GM23338 (cell line): ENCODE data around the gene TGM2. TPM values are rescaled to one million over a fixed set of nuclear protein-coding genes. Genes with fewer than 3 reads are reported as not detected.

Source experiments
- ATAC-seq: fragments of 200-7000 bp; cut with Tn5 transposase; 3 replicates; pipeline ENCODE4 v1.9.1; 2020
- DNase-seq: peaks from one replicate; pipeline ENCODE4 v3.0.0-alpha.2; 2015; ENCODE audit warnings: low spot score
- H2AFZ ChIP-seq: fragments of 200-600 bp; sonication (generic); 2 replicates; pipeline ENCODE4 v1.8.0; 2016; ENCODE audit warnings: antibody characterized with exemption, mild to moderate bottlenecking, moderate library complexity
- H3F3A ChIP-seq: fragments of 200-600 bp; sonication (generic); replicated peaks from 2 replicates; pipeline ENCODE4 v1.8.0; 2017; ENCODE audit warnings: antibody characterized with exemption, mixed run types, low read depth
- H3K27ac ChIP-seq: fragments of 200-600 bp; sonication (generic); 2 replicates; pipeline ENCODE4 v1.6.1; 2016; ENCODE audit warnings: low read depth
- H3K27me3 ChIP-seq: fragments of 200-600 bp; sonication (generic); 2 replicates; pipeline ENCODE4 v1.8.0; 2016; ENCODE audit warnings: mild to moderate bottlenecking, mixed run types, moderate library complexity; ENCODE audit not compliant: insufficient read depth
- H3K36me3 ChIP-seq: fragments of 200-600 bp; sonication (generic); 2 replicates; pipeline ENCODE4 v1.8.0; 2016; ENCODE audit warnings: mild to moderate bottlenecking; ENCODE audit not compliant: insufficient read depth
- H3K4me1 ChIP-seq: fragments of 200-600 bp; sonication (generic); 2 replicates; pipeline ENCODE4 v1.8.0; 2016; ENCODE audit warnings: mild to moderate bottlenecking, moderate library complexity; ENCODE audit not compliant: insufficient read depth
- H3K4me2 ChIP-seq: fragments of 200-600 bp; sonication (generic); 2 replicates; pipeline ENCODE4 v1.7.1; 2017; ENCODE audit warnings: mixed run types
- H3K4me3 ChIP-seq: fragments of 200-600 bp; sonication (generic); 2 replicates; pipeline ENCODE4 v1.6.1; 2016; ENCODE audit warnings: mixed run types
- H3K79me2 ChIP-seq: fragments of 200-600 bp; sonication (generic); replicated peaks from 2 replicates; pipeline ENCODE4 v1.8.0; 2017; ENCODE audit warnings: mild to moderate bottlenecking; ENCODE audit not compliant: insufficient read depth
- H3K9me2 ChIP-seq: fragments of 200-600 bp; sonication (generic); 2 replicates; pipeline ENCODE4 v1.8.0; 2017; ENCODE audit not compliant: insufficient read depth
- H4K20me1 ChIP-seq: fragments of 200-600 bp; sonication (generic); replicated peaks from 2 replicates; pipeline ENCODE4 v1.8.0; 2017; ENCODE audit warnings: mild to moderate bottlenecking; ENCODE audit not compliant: insufficient read depth
- H3K27ac Mint-ChIP-seq: 2 replicates; pipeline ENCODE4 v1.8.0; 2020; ENCODE audit warnings: inconsistent platforms, mild to moderate bottlenecking, moderate library complexity, mixed read lengths
- H3K27me3 Mint-ChIP-seq: 3 replicates; pipeline ENCODE4 v1.8.0; 2022; ENCODE audit warnings: low read depth, mild to moderate bottlenecking, moderate library complexity, mixed read lengths, inconsistent platforms; ENCODE audit not compliant: insufficient read depth, poor library complexity
- H3K36me3 Mint-ChIP-seq: 3 replicates; pipeline ENCODE4 v1.8.0; 2021; ENCODE audit warnings: low read depth, mild to moderate bottlenecking, inconsistent platforms, moderate library complexity, mixed read lengths
- H3K4me1 Mint-ChIP-seq: 3 replicates; pipeline ENCODE4 v1.8.0; 2020; ENCODE audit warnings: mild to moderate bottlenecking, inconsistent platforms, mixed read lengths
- H3K4me3 Mint-ChIP-seq: 3 replicates; pipeline ENCODE4 v1.8.0; 2021; ENCODE audit warnings: moderate library complexity, mild to moderate bottlenecking, inconsistent platforms, mixed read lengths
- H3K9me3 Mint-ChIP-seq: 3 replicates; pipeline ENCODE4 v1.8.0; 2020; ENCODE audit warnings: moderate library complexity, mild to moderate bottlenecking, inconsistent platforms, mixed read lengths
- CREB1 ChIP-seq: fragments of 250-450 bp; sonication (Bioruptor Pico); IDR thresholded peaks from 2 replicates; pipeline ENCODE4 v1.5.0; 2020; ENCODE audit warnings: low read depth, mild to moderate bottlenecking, moderate library complexity
- ETS1 ChIP-seq: IDR thresholded peaks from 2 replicates; pipeline ENCODE4 v1.6.1; 2016; ENCODE audit warnings: antibody characterized with exemption
- EZH2 ChIP-seq: fragments of 200-600 bp; sonication (generic); IDR thresholded peaks from one replicate; pipeline ENCODE4 v1.8.0; 2017; ENCODE audit warnings: antibody characterized with exemption, mild to moderate bottlenecking, low read depth; ENCODE audit not compliant: unreplicated experiment
- EZH2phosphoT487 ChIP-seq: fragments of 200-600 bp; sonication (generic); IDR thresholded peaks from one replicate; pipeline ENCODE4 v1.8.1; 2018; ENCODE audit warnings: antibody characterized with exemption; ENCODE audit not compliant: unreplicated experiment
- JUNB ChIP-seq: IDR thresholded peaks from one replicate; pipeline ENCODE4 v1.6.1; 2016; ENCODE audit warnings: antibody characterized with exemption; ENCODE audit not compliant: unreplicated experiment
- NANOG ChIP-seq: IDR thresholded peaks from 2 replicates; pipeline ENCODE4 v1.6.1; 2016; ENCODE audit warnings: antibody characterized with exemption, borderline replicate concordance
- POLR2AphosphoS5 ChIP-seq: IDR thresholded peaks from 2 replicates; pipeline ENCODE4 v1.6.1; 2016; ENCODE audit warnings: antibody characterized with exemption, low read depth
- STAT1 ChIP-seq: IDR thresholded peaks from one replicate; pipeline ENCODE4 v1.6.1; 2016; ENCODE audit warnings: antibody characterized with exemption; ENCODE audit not compliant: unreplicated experiment
- ZNF114 ChIP-seq: fragments of 250-450 bp; sonication (Bioruptor Pico); IDR thresholded peaks from 2 replicates; pipeline ENCODE4 v1.5.0; 2020; ENCODE audit warnings: mild to moderate bottlenecking, moderate library complexity
- ZNF331 ChIP-seq: fragments of 250-450 bp; sonication (Bioruptor Pico); IDR thresholded peaks from 2 replicates; pipeline ENCODE4 v1.5.0; 2020; ENCODE audit warnings: low read depth, mild to moderate bottlenecking, moderate library complexity
- ZNF462 ChIP-seq: fragments of 250-450 bp; sonication (Bioruptor Pico); IDR thresholded peaks from 2 replicates; pipeline ENCODE4 v1.5.0; 2020; ENCODE audit warnings: mild to moderate bottlenecking, moderate library complexity
- polyA plus RNA-seq: library from polyadenylated mRNA; unstranded; fragments of >200 nt; fragmentation: Nextera tagmentation; extraction: Ambion mirVana; gene quantifications from 2 replicates; pipeline ENCODE4 v1.2.1, GENCODE V29; 2016
- total RNA-seq: library from RNA; depleted of rRNA; stranded (reverse); fragments of >200 nt; shearing (Covaris generic); gene quantifications from 2 replicates; pipeline ENCODE4 v1.2.3, GENCODE V29; 2014
- TF ChIP-seq, protein P1 (sequence below), 2 experiments: fragments of 200-600 bp in 1 of 2; sonication (generic) in 1 of 2; conservative IDR thresholded peaks; 2 replicates each; pipeline versions ENCODE4 v1.5.1 to v1.6.1; 2016 to 2017; ENCODE audit warnings: antibody characterized with exemption in 2 of 2, low read depth in 2 of 2, mild to moderate bottlenecking in 2 of 2, moderate library complexity in 1 of 2

Gene TGM2
- total and polyA plus RNA-seq, 2 experiments from 2014 or later: 0.45 to 1.0 TPM

DNA sequence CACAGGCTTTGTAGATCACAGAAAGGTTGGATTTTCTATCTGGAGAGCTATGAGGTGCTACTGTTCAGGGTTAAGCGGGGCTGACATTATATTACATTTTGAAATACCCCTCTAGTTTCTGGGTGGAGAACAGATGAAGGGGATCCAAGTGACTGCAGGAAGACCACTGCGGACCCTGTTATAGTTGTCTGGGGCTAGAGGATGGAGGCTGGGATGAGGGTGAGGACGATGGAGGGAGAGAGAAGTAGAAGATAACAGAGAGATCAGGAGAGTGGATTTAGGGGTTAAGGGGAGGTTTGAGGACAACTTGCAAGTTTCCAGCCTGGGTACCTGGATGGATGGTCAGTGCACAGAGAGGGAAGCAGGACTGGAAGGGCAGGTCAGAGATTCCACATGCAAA is 43.5 kb upstream of the TGM2 start:
- no peaks in the 10 kb centered on the region for H3K9me3 Mint-ChIP-seq
- Histone ChIP-seq H3K79me2 (no peaks in the 10 kb centered on the region), H4K20me1 (no peaks in the 10 kb centered on the region), H3K4me1 (no peaks in the 10 kb centered on the region), H3K4me2 (no peak overlapping the region), H3K36me3 (no peaks in the 10 kb centered on the region), H2AFZ (no peak overlapping the region), H3K27me3 (no peaks in the 10 kb centered on the region), H3K9me2 (no peaks in the 10 kb centered on the region), H3F3A (no peaks in the 10 kb centered on the region), H3K4me3 (no peak overlapping the region), H3K27ac (no peak overlapping the region)
- H3K4me3 Mint-ChIP-seq: no peak overlapping the region
- H3K27ac Mint-ChIP-seq: no peak overlapping the region
- TF ChIP-seq JUNB (no peak), ZNF331 (CRISPR knock-in tag) (no peak), CREB1 (no peak), STAT1 (no peak), EZH2phosphoT487 (no peak), ZNF114 (CRISPR knock-in tag) (no peak), ETS1 (no peak)
- peaks cover 1% of the 10 kb centered on the region for H3K27me3 Mint-ChIP-seq
- DNase-seq (no peak), ATAC-seq (no peak)
- no peaks in the 10 kb centered on the region for H3K36me3 Mint-ChIP-seq
- H3K4me1 Mint-ChIP-seq: no peaks in the 10 kb centered on the region

DNA sequence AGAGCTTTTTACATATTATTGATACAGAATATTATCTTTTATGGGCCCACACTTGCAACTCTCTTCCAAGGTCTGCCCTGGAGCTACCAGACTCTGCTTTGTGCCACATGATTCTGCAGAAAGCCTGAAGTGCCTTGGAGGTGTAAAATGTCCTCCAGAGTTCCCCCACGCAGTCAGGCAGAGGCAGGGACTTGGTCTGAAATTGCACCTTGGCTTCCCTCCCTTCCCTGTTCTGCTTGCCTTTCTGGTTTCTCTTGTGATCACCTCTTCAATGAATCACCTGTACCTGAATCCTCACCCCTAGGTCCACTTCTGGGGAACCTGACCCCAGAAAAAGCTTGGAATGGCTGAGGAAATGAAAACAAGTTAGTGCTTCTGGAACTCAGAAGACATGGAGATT is 43.0 kb upstream of the TGM2 start:
- Histone ChIP-seq H3K79me2 (no peaks in the 10 kb centered on the region), H3F3A (no peaks in the 10 kb centered on the region), H2AFZ (no peak overlapping the region), H3K4me1 (no peaks in the 10 kb centered on the region), H4K20me1 (no peaks in the 10 kb centered on the region), H3K27me3 (no peaks in the 10 kb centered on the region), H3K4me3 (no peak overlapping the region), H3K27ac (no peak overlapping the region), H3K36me3 (no peaks in the 10 kb centered on the region), H3K9me2 (no peaks in the 10 kb centered on the region), H3K4me2 (no peak overlapping the region)
- ATAC-seq: no peak
- DNase-seq: no peak
- Mint-ChIP-seq H3K4me3 (no peak overlapping the region), H3K36me3 (no peaks in the 10 kb centered on the region), H3K4me1 (0 out of 3 replicates have a peak, but pooled peaks cover 4% of the 10 kb centered on the region), H3K27me3 (no peaks in the 10 kb centered on the region), H3K27ac (no peak overlapping the region), H3K9me3 (peaks cover 1% of the 10 kb centered on the region; the same call in 1 of the 3 replicates)
- TF ChIP-seq ETS1 (no peak), POLR2AphosphoS5 (no peak), ZNF462 (CRISPR knock-in tag) (no peak), EZH2 (no peak), ZNF331 (CRISPR knock-in tag) (no peak), STAT1 (no peak), EZH2phosphoT487 (no peak), ZNF114 (CRISPR knock-in tag) (no peak), JUNB (no peak), CREB1 (no peak), NANOG (no peak)
- TF ChIP-seq, protein P1, sequence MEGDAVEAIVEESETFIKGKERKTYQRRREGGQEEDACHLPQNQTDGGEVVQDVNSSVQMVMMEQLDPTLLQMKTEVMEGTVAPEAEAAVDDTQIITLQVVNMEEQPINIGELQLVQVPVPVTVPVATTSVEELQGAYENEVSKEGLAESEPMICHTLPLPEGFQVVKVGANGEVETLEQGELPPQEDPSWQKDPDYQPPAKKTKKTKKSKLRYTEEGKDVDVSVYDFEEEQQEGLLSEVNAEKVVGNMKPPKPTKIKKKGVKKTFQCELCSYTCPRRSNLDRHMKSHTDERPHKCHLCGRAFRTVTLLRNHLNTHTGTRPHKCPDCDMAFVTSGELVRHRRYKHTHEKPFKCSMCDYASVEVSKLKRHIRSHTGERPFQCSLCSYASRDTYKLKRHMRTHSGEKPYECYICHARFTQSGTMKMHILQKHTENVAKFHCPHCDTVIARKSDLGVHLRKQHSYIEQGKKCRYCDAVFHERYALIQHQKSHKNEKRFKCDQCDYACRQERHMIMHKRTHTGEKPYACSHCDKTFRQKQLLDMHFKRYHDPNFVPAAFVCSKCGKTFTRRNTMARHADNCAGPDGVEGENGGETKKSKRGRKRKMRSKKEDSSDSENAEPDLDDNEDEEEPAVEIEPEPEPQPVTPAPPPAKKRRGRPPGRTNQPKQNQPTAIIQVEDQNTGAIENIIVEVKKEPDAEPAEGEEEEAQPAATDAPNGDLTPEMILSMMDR (conservative IDR thresholded peaks at IDR 0.05; ENCODE audit: low read depth in 2 of 2): no peak
